PFSK-1 (cell line): ENCODE data around the gene IKZF2.

ENCODE experiments used
- FOXP2 ChIP-seq: optimal IDR thresholded peaks from 2 replicates; pipeline ENCODE3; 2011; ENCODE audit warnings: borderline replicate concordance, control low read depth, inconsistent platforms; ENCODE audit not compliant: insufficient read depth; ENCODE audit errors: extremely low read length, extremely low read depth
- POLR2AphosphoS5 ChIP-seq: IDR thresholded peaks from 2 replicates; pipeline ENCODE4 v1.6.1; 2012; ENCODE audit warnings: low read depth, mild to moderate bottlenecking, control low read depth, low read length, moderate library complexity
- REST ChIP-seq, 2 experiments: IDR thresholded peaks; 2 replicates each; pipeline versions ENCODE4 v1.6.1 to v1.8.0; 2011 to 2012; ENCODE audit warnings: low read depth in 2 of 2, low read length in 2 of 2, control low read depth in 1 of 2, inconsistent platforms in 1 of 2, mild to moderate bottlenecking in 1 of 2, moderate library complexity in 1 of 2; ENCODE audit not compliant: insufficient read depth in 1 of 2
- SIN3A ChIP-seq: IDR thresholded peaks from 2 replicates; pipeline ENCODE4 v1.6.1; 2012; ENCODE audit warnings: mild to moderate bottlenecking, low read length, moderate library complexity, borderline replicate concordance; ENCODE audit not compliant: insufficient read depth
- TAF1 ChIP-seq: IDR thresholded peaks from 2 replicates; pipeline ENCODE4 v1.6.1; 2012; ENCODE audit warnings: low read length, control low read depth, borderline replicate concordance; ENCODE audit not compliant: insufficient read depth

IKZF2 gene

DNA sequence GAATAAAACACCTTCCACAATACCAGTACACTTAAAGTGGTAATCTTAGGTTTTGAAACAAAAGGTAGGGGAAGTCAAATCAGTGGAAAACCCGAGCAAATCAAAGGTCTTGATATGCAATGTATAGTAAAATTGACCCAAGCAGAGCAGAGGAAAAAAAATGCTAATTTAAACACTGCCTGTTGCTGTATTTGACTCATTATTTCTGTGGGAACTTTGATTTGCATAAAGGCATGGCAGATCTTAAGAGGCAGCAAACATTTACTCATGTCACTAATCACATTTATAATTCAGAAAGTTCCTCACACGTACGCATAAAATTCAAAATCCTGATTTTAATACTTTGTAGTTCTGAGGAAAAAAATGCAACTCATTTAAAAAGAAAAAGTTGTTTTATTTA is 64.4 kb downstream of the IKZF2 start:
- TF ChIP-seq POLR2AphosphoS5 (no peak), REST (IDR thresholded peaks at IDR 0.05; ENCODE audit: insufficient read depth in 1 of 2, low read depth in 2 of 2, low read length in 2 of 2) (no peak), TAF1 (no peak)

GRCh38 chr2:213086571-213086970 is 64.8 kb downstream of the IKZF2 start:
- no peak for TF ChIP-seq SIN3A
- TF ChIP-seq POLR2AphosphoS5: no peak
- TF ChIP-seq TAF1: no peak
- no peak for TF ChIP-seq REST (IDR thresholded peaks at IDR 0.05; ENCODE audit: insufficient read depth in 1 of 2, low read depth in 2 of 2, low read length in 2 of 2)
- no peak for TF ChIP-seq FOXP2

DNA sequence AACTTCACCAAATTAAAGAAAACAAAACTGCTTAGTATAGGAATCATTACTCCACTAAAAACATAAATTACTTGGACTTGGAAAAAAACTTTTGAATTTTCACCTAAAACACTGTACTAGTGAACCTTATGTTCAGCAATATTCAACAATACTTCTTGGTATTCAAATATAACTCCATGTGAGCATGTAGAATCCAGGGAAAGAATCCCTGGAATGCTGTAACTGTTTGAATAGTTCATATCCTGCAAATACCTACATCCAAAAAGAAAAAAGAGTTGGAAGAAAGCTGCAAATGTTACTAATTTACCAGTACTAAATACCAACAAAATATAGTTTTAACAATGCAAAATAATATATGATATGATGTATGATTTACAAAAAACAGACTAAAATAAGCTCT is 65.4 kb downstream of the IKZF2 start:
- TF ChIP-seq REST (IDR thresholded peaks at IDR 0.05; ENCODE audit: insufficient read depth in 1 of 2, low read depth in 2 of 2, low read length in 2 of 2) (no peak), TAF1 (no peak), POLR2AphosphoS5 (no peak), FOXP2 (no peak), SIN3A (no peak)

DNA sequence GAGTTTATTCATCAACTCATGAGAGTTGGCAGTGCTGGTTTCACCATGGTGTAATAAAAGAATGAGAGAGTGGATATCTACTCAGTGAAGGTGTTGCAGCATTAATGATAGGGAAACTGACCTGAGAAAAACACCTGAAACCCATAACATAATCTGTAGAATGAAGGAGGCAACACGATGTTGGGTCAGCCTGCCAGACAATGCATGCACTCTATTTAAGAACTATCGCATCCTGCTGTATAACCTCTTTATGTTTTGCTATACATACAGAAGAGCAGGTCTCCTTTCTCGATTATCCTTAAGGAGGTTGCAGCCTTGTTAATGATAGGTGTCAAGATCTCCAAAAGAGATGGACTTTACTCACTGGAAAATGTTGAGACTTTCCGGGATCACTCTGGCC is 65.9 kb downstream of the IKZF2 start:
- TF ChIP-seq SIN3A (no peak), FOXP2 (no peak), POLR2AphosphoS5 (no peak), REST (IDR thresholded peaks at IDR 0.05; ENCODE audit: insufficient read depth in 1 of 2, low read depth in 2 of 2, low read length in 2 of 2) (no peak)

DNA sequence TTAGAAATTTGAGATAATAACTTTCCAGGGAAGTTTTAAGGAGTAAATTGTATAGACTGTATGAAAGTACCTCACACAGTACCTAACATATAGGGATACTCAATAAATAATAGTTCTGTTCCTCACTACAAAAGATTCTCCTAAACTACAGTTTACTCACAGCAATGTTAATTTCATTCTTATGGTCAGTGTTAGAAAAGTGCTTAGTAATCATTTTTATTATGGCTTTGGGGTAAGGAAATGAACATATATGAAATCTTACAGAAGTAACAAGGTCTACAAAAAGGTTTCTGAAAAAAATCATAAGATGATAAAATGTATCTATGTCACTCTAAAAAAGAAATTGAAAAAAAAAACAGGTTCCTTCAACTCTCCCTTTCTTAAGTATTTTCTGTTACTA is 67.2 kb downstream of the IKZF2 start:
- TF ChIP-seq POLR2AphosphoS5 (no peak), FOXP2 (no peak), TAF1 (no peak), SIN3A (no peak), REST (IDR thresholded peaks at IDR 0.05; ENCODE audit: insufficient read depth in 1 of 2, low read depth in 2 of 2, low read length in 2 of 2) (no peak)
